Activated naive CD4-positive, alpha-beta T cell treated with anti-CD3 and anti-CD28 coated beads, Interleukin-2, amount 50 U/mL, for 72 hours (primary cell): ENCODE measurements around the gene RTN4R. TPM values are rescaled to one million over a fixed set of nuclear protein-coding genes. Genes with fewer than 3 reads are reported as not detected.
"Not testable (repeated sequence)": the region's sequence is repeated elsewhere in the genome, so short reads cannot be mapped to it uniquely, and the experiment has no call there.

Experiments used
- ATAC-seq, 2 donors: fragments of 150-1000 bp; cut with Tn5 transposase; 2 replicates each; pipeline ENCODE4 v1.10.0; 2021; ENCODE audit warnings: mild to moderate bottlenecking in 2 of 2, moderate library complexity in 2 of 2
- DNase-seq, 2 donors: peaks; one replicate each; pipeline ENCODE4 v3.0.0; 2021 to 2022; ENCODE audit warnings: low spot score in 2 of 2
- H3K27ac Mint-ChIP-seq, 2 donors: one replicate each; pipeline ENCODE4 v1.8.0; 2022; ENCODE audit warnings: mild to moderate bottlenecking in 2 of 2, mixed read lengths in 2 of 2
- H3K36me3 Mint-ChIP-seq, 2 donors: one replicate each; pipeline ENCODE4 v1.8.0; 2022; ENCODE audit warnings: mixed read lengths in 2 of 2
- H3K9me3 Mint-ChIP-seq, 2 donors: one replicate each; pipeline ENCODE4 v1.8.0; 2022; ENCODE audit warnings: mixed read lengths in 2 of 2
- total RNA-seq, 2 donors: library from RNA; stranded (reverse); gene quantifications; one replicate each; pipeline ENCODE4 v1.2.3, GENCODE V29; 2022

RTN4R gene
- total RNA-seq, 2 donors from 2014 or later: 1.1 to 2.2 TPM

DNA sequence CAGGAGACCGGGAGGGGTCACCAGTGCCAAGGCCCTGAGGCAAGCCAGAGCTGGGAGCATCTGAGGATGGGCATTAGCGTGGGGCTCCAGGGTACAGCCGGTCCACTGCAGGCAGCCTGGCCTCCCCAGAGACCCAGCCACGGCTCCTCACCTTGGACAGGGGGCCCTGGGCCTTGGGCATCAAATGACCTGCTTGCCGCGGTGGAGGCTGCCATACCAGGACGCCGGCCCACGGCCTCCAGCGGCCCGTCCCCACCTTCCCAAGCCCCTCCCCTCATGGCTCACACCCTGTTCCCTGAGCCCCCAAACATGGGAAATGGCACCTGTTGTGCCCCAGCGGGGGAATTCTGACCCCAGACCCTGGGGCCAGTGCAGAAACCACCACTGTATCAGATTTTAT is 12.7 kb upstream of the RTN4R start:
- H3K27ac Mint-ChIP-seq: no peak overlapping the region
- no peak for ATAC-seq
- DNase-seq: no peak
- no peaks in the 10 kb centered on the region for H3K9me3 Mint-ChIP-seq
- H3K36me3 Mint-ChIP-seq: no peaks in the 10 kb centered on the region

DNA sequence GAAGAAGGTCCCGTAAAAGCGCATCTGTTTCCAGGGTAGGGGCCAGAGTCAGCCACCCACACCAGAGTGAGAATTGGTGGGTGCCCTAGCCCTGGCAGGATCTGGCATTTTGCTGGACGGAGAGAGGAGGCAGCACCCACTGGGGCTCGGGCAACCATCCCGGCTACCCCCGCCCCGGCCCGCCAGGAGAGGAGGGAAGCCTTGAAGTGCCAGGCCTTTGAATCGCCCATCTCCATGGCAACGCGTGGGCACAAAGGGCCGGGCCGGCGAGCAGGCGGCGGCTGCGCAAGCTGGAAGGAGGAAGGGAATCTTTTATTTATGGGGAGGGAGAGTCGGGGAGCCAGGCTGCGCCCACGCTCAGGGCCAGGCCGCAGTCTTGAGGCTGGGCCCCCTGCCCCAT is 12.0 kb upstream of the RTN4R start:
- H3K27ac Mint-ChIP-seq, ATAC-seq, H3K36me3 Mint-ChIP-seq, DNase-seq, H3K9me3 Mint-ChIP-seq: not testable (repeated sequence)

- DNase-seq (no peak), ATAC-seq (peak in 1 of 2 donors; percentile 56)
- no peak overlapping the region for H3K27ac Mint-ChIP-seq
- H3K9me3 Mint-ChIP-seq: no peaks in the 10 kb centered on the region
- no peaks in the 10 kb centered on the region for H3K36me3 Mint-ChIP-seq
Measured at GRCh38 chr22:20279662-20280134, 11.6 kb upstream of the RTN4R start.

DNA sequence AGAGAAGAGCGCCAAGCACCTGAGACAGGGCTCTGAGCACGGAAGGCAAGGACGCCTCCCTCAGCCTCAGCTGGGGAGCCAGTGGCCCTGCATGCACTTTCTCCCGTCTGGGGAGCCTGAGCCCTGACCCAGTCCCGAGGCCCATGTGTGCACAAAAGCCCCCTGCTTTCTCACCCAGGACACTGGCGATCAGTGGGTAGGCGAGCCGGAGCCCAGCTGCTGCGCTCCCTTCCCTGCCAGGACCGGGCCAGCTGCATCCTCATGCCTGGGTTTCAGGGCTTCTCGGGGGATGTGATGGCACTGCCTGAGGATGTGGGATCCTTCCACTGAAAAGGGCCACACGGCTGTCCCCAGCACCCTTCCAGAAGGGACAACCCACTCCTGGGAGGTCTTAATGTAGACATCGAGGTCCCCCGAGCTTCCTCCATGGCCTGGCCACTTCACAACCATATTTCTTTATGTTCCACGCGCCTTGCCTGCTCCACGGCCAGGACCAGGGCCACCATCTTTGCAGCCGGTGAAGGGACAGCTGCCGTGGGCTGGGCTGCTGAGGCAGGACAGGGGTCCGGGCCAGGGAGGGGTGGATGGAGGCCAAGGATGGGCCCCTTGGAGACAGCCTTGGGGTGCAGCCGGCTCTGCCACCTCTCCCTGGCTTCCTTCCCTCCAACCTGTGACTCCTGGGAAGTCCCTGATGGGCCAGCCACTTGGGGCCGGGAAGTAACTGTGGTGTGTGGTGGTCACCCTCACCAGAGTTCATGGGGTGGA is 10.8 kb upstream of the RTN4R start:
- not testable (repeated sequence) for H3K9me3 Mint-ChIP-seq, ATAC-seq, DNase-seq

GRCh38 chr22:20277936-20278635 is 10.0 kb upstream of the RTN4R start:
- DNase-seq, H3K27ac Mint-ChIP-seq, H3K36me3 Mint-ChIP-seq, H3K9me3 Mint-ChIP-seq, ATAC-seq: not testable (repeated sequence)

More for the DNA sequence above, 10.8 kb upstream of the RTN4R start:
- not testable (repeated sequence) for H3K27ac Mint-ChIP-seq, H3K36me3 Mint-ChIP-seq

- no peaks in the 10 kb centered on the region for H3K36me3 Mint-ChIP-seq
- peak overlapping the region in 1 of 2 donors; percentile 53 for H3K27ac Mint-ChIP-seq
- H3K9me3 Mint-ChIP-seq: no peaks in the 10 kb centered on the region
- DNase-seq: no peak
- ATAC-seq: no peak
Measured at GRCh38 chr22:20276468-20276867, 8.3 kb upstream of the RTN4R start.

GRCh38 chr22:20275836-20276235 is 7.7 kb upstream of the RTN4R start:
- H3K36me3 Mint-ChIP-seq: no peaks in the 10 kb centered on the region
- DNase-seq: no peak
- ATAC-seq: no peak
- peak overlapping the region in 1 of 2 donors; percentile 53 for H3K27ac Mint-ChIP-seq
- H3K9me3 Mint-ChIP-seq: no peaks in the 10 kb centered on the region

DNA sequence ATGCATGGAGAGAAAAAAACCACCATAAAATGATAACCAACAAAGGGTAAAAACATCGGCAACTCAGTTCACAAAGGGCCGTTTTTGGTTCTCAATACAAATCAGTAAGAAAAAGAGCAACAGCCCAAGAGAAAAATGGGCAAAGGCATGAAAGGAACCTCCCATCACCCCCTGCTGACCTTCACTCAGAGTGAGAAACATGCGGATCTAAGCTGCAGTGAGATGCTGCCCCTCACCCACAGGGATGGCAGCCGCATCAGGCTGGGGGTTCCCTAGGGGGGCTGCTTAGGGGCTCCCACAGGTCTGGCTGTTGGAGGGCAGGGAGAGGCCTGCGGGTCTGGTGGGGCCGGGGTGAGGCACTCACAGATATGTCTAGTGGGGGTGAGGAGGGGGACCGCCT is 7.2 kb upstream of the RTN4R start:
- not testable (repeated sequence) for ATAC-seq, H3K9me3 Mint-ChIP-seq, H3K27ac Mint-ChIP-seq

DNA sequence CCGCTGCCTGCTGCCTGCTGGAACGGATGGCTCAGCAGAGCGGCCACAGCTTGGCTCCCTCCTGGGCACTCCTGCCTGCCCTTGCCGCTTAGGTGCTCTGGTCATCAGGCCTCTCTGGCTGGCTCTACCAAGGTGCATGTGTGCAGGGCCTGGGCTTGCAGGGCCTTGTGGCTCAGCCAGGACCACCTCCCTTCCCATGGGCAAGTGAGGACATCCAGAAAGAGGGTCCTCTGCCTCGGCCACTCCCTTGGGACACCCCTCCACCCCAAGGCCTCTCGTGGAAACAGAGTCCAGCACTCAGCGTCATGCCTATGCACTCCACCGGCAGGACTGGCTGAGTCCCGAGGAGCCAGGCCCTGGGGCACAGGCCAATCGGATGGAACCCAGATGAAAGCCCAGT is 6.3 kb upstream of the RTN4R start:
- not testable (repeated sequence) for H3K9me3 Mint-ChIP-seq, H3K27ac Mint-ChIP-seq, H3K36me3 Mint-ChIP-seq, DNase-seq, ATAC-seq

More for the DNA sequence above, 7.2 kb upstream of the RTN4R start:
- DNase-seq, H3K36me3 Mint-ChIP-seq: not testable (repeated sequence)

- DNase-seq (no peak), ATAC-seq (no peak)
- Mint-ChIP-seq H3K9me3 (no peaks in the 10 kb centered on the region), H3K36me3 (no peaks in the 10 kb centered on the region), H3K27ac (no peak overlapping the region)
Measured at GRCh38 chr22:20273758-20274181, 5.7 kb upstream of the RTN4R start.

GRCh38 chr22:20272700-20273099 is 4.6 kb upstream of the RTN4R start:
- ATAC-seq: no peak
- DNase-seq: no peak
- Mint-ChIP-seq H3K27ac (no peak overlapping the region), H3K9me3 (no peaks in the 10 kb centered on the region), H3K36me3 (no peaks in the 10 kb centered on the region)

DNA sequence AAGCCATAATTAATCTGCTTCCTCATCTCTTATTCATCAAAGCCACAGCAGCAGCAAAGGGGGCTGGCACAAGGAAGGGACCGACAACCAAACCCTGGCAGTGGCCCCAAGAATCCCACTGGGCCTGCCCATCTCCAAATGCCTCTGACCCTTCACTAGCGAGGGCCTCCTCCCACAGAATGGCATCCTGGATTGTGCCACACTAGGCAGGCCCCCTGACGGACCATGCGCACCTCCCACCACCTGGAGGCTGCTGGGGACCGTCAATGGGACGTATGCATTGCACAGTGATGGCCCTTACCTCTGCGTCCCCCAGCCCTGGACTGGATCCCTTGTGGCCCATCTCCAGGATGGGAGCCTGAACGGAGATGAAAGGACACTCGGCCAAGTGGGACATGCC is 4.1 kb upstream of the RTN4R start:
- no peak for ATAC-seq
- H3K9me3 Mint-ChIP-seq: no peaks in the 10 kb centered on the region
- no peaks in the 10 kb centered on the region for H3K36me3 Mint-ChIP-seq
- no peak overlapping the region for H3K27ac Mint-ChIP-seq
- no peak for DNase-seq

DNA sequence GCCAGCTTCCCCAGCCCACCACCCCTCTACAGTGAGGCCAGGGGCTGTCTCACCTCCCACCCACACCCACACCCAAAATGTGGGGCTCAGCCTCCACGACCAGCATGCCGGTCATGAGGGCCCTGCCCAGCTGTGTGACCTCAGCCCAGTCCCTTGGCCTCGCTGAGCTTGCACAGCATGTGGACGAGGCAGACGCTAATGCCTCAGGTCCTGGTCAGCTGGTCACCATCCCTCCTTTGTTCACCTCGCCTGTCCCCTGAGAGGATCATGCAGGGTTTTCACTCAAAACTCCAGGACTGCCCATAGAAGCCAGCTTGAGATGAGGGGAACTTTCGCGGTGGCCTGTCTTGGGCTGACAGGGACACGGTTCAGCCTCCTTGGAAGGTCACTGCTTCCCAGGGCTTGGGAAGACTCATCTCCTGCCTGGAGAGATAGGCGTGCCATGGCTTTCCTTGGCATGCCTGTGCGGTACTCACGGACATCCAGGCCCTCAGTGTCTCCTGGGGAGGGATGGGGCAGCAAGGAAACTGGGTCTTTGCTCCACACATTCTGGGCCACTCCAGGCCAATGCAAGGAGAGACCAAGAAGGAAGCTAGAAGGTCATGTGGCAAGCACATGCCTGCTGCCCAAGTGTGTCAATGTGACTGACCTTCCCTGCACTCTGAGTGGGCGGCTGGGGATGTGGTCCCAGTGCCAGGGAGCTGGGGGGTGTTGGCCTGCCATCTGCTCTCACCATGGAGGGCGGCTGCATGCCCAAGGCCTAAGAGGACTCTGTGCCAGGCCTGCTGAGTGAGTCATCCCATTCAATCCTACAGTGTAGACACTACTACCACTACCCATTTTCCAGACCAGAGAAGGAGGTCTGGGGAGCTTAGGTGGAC is 3.2 kb upstream of the RTN4R start:
- ATAC-seq (no peak), DNase-seq (no peak)
- Mint-ChIP-seq H3K36me3 (no peaks in the 10 kb centered on the region), H3K9me3 (no peaks in the 10 kb centered on the region), H3K27ac (no peak overlapping the region)

- not testable (repeated sequence) for H3K36me3 Mint-ChIP-seq, H3K27ac Mint-ChIP-seq, DNase-seq, H3K9me3 Mint-ChIP-seq, ATAC-seq
Measured at GRCh38 chr22:20270190-20271113, 2.3 kb upstream of the RTN4R start.

- DNase-seq, ATAC-seq, H3K27ac Mint-ChIP-seq, H3K36me3 Mint-ChIP-seq, H3K9me3 Mint-ChIP-seq: not testable (repeated sequence)
Measured at GRCh38 chr22:20269673-20270072, 1.6 kb upstream of the RTN4R start.

DNA sequence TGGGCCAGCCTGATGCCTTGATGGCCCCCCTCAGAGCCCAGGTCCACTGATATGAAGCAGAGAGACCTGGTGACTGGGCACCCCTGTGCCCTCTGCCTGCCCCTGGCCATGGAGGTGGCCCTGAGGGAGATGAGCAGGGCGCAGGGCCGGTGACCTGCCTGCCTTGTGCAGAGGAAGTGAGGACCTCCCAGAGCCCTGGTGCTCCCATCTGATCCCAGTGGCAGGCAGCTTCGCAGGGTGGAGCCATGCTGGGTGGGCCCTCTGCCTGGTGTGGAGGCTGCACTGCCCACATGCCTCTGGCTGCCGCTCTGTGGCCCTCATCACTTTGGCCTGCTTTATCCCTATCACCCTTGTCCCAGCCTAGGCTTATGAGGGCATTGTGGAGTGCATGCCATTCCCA is 1.1 kb upstream of the RTN4R start:
- not testable (repeated sequence) for DNase-seq, H3K9me3 Mint-ChIP-seq

More for the DNA sequence above, 1.1 kb upstream of the RTN4R start:
- not testable (repeated sequence) for H3K27ac Mint-ChIP-seq, H3K36me3 Mint-ChIP-seq, ATAC-seq
